Esophagus mucosa (tissue), 1 donor: ENCODE results near the gene CYP8B1. TPM values are rescaled to one million over a fixed set of nuclear protein-coding genes. Genes with fewer than 3 reads are reported as not detected.

Experiments
- ATAC-seq: fragments of 200-7000 bp; cut with Tn5 transposase; one replicate; pipeline ENCODE4 v1.9.1; 2020
- total RNA-seq: library from RNA; stranded (reverse); gene quantifications from one replicate; pipeline ENCODE4 v1.2.4, GENCODE V29; 2023
- donor health status: DM: yes; HTN: yes; CAD: no.

The CYP8B1 gene
- total RNA-seq, 1 donor from 2014 or later: not detected

GRCh38 chr3:42852441-42852840 is 23.2 kb downstream of the CYP8B1 start:
- ATAC-seq: no peak

- ATAC-seq: no peak
Observed at GRCh38 chr3:42851228-42851834, 24.3 kb downstream of the CYP8B1 start.

DNA sequence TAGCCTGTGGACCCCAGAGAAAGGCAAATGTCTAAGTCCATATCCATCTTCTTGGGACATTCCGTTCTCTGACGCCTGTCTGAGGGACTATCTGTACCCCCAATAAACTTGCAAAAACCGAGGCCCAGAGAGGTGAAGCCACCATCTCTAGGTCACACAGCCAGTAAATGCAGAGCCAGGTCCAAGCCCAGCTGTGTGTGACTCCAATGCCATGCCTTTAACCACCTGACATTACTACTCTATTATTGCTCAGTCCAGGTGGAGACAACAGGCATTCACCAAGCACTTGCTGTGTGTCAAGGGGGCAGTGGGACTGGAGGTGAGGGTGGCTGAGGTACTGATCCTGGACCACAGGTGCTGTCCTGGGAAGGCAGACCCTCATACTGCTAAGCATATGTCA is 25.4 kb downstream of the CYP8B1 start:
- ATAC-seq: no peak

DNA sequence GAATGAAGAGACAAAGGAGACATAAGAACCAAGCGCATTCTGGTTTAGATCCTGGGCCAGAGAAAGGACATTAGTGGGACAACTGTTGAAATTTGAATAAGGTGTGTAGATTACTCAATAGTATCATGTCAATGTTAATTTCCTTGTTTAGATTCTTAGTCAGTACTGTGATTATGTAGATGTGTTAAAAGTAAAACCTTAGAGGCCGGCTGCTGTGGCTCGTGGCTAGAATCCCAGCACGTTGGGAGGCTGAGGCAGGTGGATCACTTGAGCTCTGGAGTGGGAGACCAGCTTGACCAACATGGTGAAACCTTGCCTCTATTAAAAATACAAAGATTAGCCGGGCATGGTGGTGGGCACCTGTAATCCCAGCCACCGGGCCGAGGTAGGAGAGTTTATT is 26.7 kb downstream of the CYP8B1 start:
- ATAC-seq: peak; percentile 55

- ATAC-seq: peak; percentile 53
Observed at GRCh38 chr3:42847731-42848130, 27.9 kb downstream of the CYP8B1 start.

- peak; percentile 28 for ATAC-seq
Observed at GRCh38 chr3:42846685-42847522, 28.8 kb downstream of the CYP8B1 start.

DNA sequence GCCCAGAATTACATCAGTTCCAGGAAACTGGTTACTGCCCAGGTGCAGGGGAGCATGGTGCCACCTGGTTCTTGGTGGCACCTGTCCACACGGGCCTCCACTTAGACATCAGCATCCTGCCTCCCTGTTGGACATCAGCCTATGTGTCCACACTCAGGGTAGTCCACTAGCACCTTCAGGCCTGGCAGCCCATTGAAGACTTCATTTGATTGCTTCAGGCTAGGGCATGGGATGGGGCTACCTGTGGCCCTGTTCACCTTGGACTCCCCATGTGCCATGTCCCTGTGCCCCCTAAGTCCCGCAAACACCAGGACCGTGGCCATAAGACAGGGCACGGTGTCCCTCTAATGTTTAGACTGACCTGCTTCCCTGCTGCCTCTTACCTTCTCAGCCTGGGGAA is 30.9 kb downstream of the CYP8B1 start:
- no peak for ATAC-seq

- no peak for ATAC-seq
Observed at GRCh38 chr3:42844412-42844713, 31.3 kb downstream of the CYP8B1 start.

- no peak for ATAC-seq
Observed at GRCh38 chr3:42843713-42844411, 31.8 kb downstream of the CYP8B1 start.

DNA sequence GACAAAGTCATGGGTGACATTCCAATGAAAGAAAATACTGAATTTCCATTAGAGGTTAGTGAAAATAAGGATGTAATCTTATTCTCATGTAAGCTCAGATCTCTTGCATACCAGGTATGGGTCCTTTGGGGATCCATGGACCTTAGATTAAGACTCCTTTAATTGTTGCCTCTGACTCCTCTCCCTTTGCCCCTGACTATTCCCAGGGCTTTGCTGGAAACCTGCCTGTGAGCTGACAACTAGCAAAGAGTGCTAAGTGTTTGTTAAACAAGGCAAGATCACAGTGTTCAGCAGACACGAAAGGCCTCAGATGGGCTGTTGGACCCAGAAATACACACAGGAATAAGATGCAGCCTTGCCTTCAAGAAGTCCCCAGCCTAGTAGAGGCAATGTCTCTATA is 34.3 kb downstream of the CYP8B1 start:
- no peak for ATAC-seq

DNA sequence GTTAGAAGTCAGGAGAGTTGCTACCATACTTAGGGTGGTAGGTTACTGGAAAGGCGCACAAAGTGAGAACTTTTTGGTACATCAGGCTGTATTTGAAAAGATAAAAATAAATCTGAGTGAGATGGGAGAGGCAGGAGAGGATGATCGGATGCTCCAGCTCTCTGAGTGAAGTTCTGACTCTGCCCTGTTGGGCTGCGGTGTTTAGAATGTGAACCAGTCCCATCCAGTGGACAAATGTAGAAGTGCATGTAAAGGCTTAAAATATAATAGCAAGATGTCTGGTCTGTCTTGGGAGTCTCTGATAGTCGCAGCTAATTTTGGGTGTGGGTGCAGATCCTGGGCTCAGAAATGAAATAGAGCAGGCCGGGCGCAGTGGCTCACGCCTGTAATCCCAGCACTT is 36.1 kb downstream of the CYP8B1 start:
- ATAC-seq: peak; percentile 92

GRCh38 chr3:42838571-42838970 is 37.1 kb downstream of the CYP8B1 start:
- no peak for ATAC-seq

- ATAC-seq: no peak
Observed at GRCh38 chr3:42836150-42837123, 39.2 kb downstream of the CYP8B1 start.

GRCh38 chr3:42831321-42831713 is 44.4 kb downstream of the CYP8B1 start:
- ATAC-seq: peak; percentile 38

DNA sequence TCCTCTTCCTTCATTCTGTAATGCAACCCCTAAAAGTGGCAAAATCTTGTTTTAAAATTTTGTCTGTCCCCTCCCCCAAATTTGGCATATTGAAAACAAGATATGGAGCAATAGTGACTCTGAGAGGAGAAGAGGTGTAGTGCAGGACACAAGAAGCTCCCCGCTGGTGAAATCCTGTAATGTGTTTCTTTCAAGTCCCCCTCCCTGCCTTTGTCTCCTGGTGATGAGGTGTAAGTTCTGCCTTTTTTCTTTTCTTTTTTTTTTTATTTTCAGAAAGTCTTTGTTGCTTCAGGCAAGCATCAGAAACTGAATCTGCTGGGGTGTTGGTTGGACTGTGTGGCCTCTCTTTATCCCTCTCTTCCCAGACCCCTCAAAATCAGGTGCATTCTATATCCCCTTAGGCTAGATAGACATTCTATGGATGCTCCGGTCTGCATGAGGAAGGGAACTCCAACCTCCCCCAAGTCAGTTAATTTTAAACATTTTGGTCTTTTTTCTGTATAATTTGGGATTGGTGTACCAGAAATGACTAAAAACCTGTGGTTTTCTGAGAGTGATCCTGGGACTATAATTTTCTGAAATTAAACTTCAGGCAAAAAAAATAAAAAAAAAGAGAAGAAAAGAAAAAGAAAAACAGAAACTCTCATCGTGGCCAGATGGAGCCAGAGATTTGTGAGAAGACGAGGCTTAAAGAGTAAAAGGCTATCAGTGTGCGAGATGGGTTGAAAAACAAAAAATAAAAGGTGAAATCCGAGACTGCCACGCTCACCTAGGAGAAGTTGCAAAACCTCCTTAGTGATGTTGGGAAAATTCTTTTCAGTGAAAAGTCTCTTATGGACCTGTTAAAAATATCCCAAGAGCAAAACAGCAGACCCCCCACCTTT is 45.0 kb downstream of the CYP8B1 start:
- ATAC-seq: peak; percentile 67

- ATAC-seq: peak; percentile 41
Observed at GRCh38 chr3:42829628-42830436, 45.8 kb downstream of the CYP8B1 start.

GRCh38 chr3:42829083-42829627 is 46.5 kb downstream of the CYP8B1 start:
- ATAC-seq: peak; percentile 71

- ATAC-seq: no peak
Observed at GRCh38 chr3:42827654-42828053, 48.0 kb downstream of the CYP8B1 start.

DNA sequence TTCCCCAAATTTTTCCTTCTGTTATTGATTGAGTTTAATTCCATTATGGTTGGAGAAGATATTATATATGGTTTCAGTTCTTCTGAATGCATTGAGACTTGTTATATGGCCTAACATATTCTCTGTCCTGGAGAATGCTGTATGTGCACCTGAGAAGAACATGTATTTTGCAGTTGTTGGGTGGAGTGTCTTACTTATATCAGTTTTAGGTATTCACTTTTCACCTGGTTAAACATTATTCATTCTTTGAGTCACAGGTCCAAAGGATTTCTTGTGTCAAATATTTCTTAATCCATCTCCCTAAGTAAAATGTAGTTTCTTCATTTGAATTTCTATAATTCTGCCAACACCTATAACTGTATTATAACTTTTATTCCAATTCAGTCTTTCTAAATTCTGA is 48.7 kb downstream of the CYP8B1 start:
- no peak for ATAC-seq

- no peak for ATAC-seq
Observed at GRCh38 chr3:42826141-42826540, 49.5 kb downstream of the CYP8B1 start.
